ENCODE results near the gene FAM47C.
"Not testable (repeated sequence)": the region's sequence is repeated elsewhere in the genome, so short reads cannot be mapped to it uniquely, and the experiment has no call there.

DNA sequence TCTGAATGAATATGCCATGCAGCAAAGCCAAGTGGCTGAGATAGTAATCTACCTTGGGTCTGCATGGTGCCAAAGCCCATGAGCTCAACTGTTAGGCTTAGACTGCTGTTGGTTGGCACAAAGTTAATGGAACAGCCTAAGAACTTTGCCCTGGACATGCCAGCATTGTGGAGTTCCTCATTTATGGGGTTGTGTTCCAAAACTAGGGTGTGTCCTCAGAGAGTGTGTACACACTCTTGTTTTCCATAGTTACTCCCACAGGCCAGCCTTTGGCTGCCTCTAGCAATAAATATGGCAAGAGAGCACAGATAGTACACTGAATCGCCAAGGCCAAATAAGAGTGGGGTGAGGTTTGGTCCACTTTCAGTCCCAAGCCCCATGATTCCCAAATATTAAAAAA, 30.6 kb downstream of the FAM47C start:
- TF ChIP-seq, protein P1, sequence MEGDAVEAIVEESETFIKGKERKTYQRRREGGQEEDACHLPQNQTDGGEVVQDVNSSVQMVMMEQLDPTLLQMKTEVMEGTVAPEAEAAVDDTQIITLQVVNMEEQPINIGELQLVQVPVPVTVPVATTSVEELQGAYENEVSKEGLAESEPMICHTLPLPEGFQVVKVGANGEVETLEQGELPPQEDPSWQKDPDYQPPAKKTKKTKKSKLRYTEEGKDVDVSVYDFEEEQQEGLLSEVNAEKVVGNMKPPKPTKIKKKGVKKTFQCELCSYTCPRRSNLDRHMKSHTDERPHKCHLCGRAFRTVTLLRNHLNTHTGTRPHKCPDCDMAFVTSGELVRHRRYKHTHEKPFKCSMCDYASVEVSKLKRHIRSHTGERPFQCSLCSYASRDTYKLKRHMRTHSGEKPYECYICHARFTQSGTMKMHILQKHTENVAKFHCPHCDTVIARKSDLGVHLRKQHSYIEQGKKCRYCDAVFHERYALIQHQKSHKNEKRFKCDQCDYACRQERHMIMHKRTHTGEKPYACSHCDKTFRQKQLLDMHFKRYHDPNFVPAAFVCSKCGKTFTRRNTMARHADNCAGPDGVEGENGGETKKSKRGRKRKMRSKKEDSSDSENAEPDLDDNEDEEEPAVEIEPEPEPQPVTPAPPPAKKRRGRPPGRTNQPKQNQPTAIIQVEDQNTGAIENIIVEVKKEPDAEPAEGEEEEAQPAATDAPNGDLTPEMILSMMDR (IDR thresholded peaks at IDR 0.05 in 4 of 5, conservative IDR thresholded peaks at IDR 0.05 in 1 of 5), result not testable (repeated sequence)
- TF ChIP-seq POLR2A (IDR thresholded peaks at IDR 0.05), result not testable (repeated sequence)
